Liver (tissue), 9 donors: Measurements from ENCODE around the gene BEAN1. TPM values are rescaled to one million over a fixed set of nuclear protein-coding genes. Genes with fewer than 3 reads are reported as not detected.
A peak's percentile ranks its signal among the peaks of the same experiment; 100 is the strongest.

ENCODE experiments used
- DNase-seq: peaks from one replicate; pipeline ENCODE4 v3.0.0-alpha.2; 2017; ENCODE audit warnings: low spot score
- H3K27ac ChIP-seq, 2 donors: one replicate each; pipeline ENCODE4 v1.7.0; 2013; ENCODE audit warnings: inconsistent platforms in 2 of 2, low read length in 2 of 2, control low read depth in 1 of 2, low read depth in 1 of 2, mild to moderate bottlenecking in 1 of 2
- H3K27me3 ChIP-seq, 4 donors: one replicate each; pipeline versions ENCODE4 v1.6.1 to v1.7.0; 2013; ENCODE audit warnings: low read length in 3 of 4, inconsistent platforms in 1 of 4, mild to moderate bottlenecking in 1 of 4, moderate library complexity in 1 of 4; ENCODE audit not compliant: control insufficient read depth in 4 of 4, insufficient read depth in 4 of 4
- H3K36me3 ChIP-seq, 4 donors: one replicate each; pipeline versions ENCODE4 v1.6.1 to v1.7.0; 2013; ENCODE audit warnings: low read length in 3 of 4, mild to moderate bottlenecking in 3 of 4, low read depth in 1 of 4, moderate library complexity in 1 of 4; ENCODE audit not compliant: control insufficient read depth in 4 of 4, insufficient read depth in 3 of 4
- H3K4me1 ChIP-seq, 4 donors: one replicate each; pipeline versions ENCODE4 v1.6.1 to v1.7.0; 2013; ENCODE audit warnings: low read length in 3 of 4, mild to moderate bottlenecking in 3 of 4, moderate library complexity in 1 of 4; ENCODE audit not compliant: control insufficient read depth in 4 of 4, insufficient read depth in 4 of 4
- H3K4me3 ChIP-seq, 3 donors: one replicate each; pipeline versions ENCODE4 v1.6.1 to v1.7.0; 2013; ENCODE audit warnings: low read length in 3 of 3, control low read depth in 1 of 3, low read depth in 1 of 3, mild to moderate bottlenecking in 1 of 3
- H3K9ac ChIP-seq, 2 donors: one replicate each; pipeline ENCODE4 v1.7.0; 2013; ENCODE audit warnings: low read length in 2 of 2, mild to moderate bottlenecking in 2 of 2, moderate library complexity in 2 of 2, control low read depth in 1 of 2, low read depth in 1 of 2
- H3K9me3 ChIP-seq, 4 donors: one replicate each; pipeline versions ENCODE4 v1.6.1 to v1.7.0; 2013; ENCODE audit warnings: low read length in 3 of 4; ENCODE audit not compliant: control insufficient read depth in 4 of 4
- EGR1 ChIP-seq, 2 donors: IDR thresholded peaks; 2 replicates each; pipeline ENCODE4 v1.6.1; 2016 to 2018; ENCODE audit warnings: antibody characterized with exemption in 2 of 2, low read depth in 2 of 2
- GABPA ChIP-seq, 2 donors: IDR thresholded peaks in 1 of 2; conservative IDR thresholded peaks in 1 of 2; 2 replicates each; pipeline ENCODE4 v1.6.1; 2016; ENCODE audit warnings: antibody characterized with exemption in 2 of 2, mild to moderate bottlenecking in 1 of 2, moderate library complexity in 1 of 2
- HNF4A ChIP-seq, 2 donors: conservative IDR thresholded peaks; 2 replicates each; pipeline ENCODE4 v1.6.1; 2016; ENCODE audit warnings: antibody characterized with exemption in 2 of 2, mild to moderate bottlenecking in 2 of 2
- HNF4G ChIP-seq: IDR thresholded peaks from 2 replicates; pipeline ENCODE4 v1.6.1; 2016; ENCODE audit warnings: antibody characterized with exemption
- JUND ChIP-seq, 2 donors: IDR thresholded peaks; 2 replicates each; pipeline ENCODE4 v1.6.1; 2016; ENCODE audit warnings: antibody characterized with exemption in 2 of 2
- NR2F2 ChIP-seq: IDR thresholded peaks from 2 replicates; pipeline ENCODE4 v1.6.1; 2016; ENCODE audit warnings: antibody characterized with exemption
- SP1 ChIP-seq: IDR thresholded peaks from 2 replicates; pipeline ENCODE4 v1.6.1; 2018; ENCODE audit warnings: antibody characterized with exemption, mild to moderate bottlenecking
- YY1 ChIP-seq: IDR thresholded peaks from 2 replicates; pipeline ENCODE4 v1.6.1; 2016; ENCODE audit warnings: antibody characterized with exemption, mild to moderate bottlenecking
- WGBS: extraction: QIAGEN DNeasy Blood & Tissue Kit; methylation state at CpG from one replicate; pipeline ENCODE4 v1.1.7; 2013; 5-methylcytosine and 5-hydroxymethylcytosine counted together
- polyA plus RNA-seq, 2 donors: library from polyadenylated mRNA; stranded (reverse) in 1 of 2; unstranded in 1 of 2; fragments of 200-250 nt in 1 of 2; fragments of >200 nt in 1 of 2; fragmentation: Nextera tagmentation in 1 of 2; extraction: Ambion mirVana in 1 of 2; gene quantifications; one replicate each; pipeline versions ENCODE4 v1.2.1 to v1.2.3, GENCODE V29; 2013 to 2015
- total RNA-seq, 2 donors: library from RNA; depleted of rRNA; stranded (reverse); fragments of >200 nt; gene quantifications; one replicate each; pipeline ENCODE4 v1.2.3, GENCODE V29; 2014
- TF ChIP-seq, protein P1 (sequence below): IDR thresholded peaks from 2 replicates; pipeline ENCODE4 v1.6.1; 2016; ENCODE audit warnings: antibody characterized with exemption
- TF ChIP-seq, protein P2 (sequence below): IDR thresholded peaks from 2 replicates; pipeline ENCODE4 v1.6.1; 2016; ENCODE audit warnings: antibody characterized with exemption
- TF ChIP-seq, protein P3 (sequence below): IDR thresholded peaks from 2 replicates; pipeline ENCODE4 v1.6.1; 2016; ENCODE audit warnings: antibody characterized with exemption
- TF ChIP-seq, protein P4 (sequence below): fragments of 150-350 bp; IDR thresholded peaks from 2 replicates; pipeline ENCODE4 v1.5.1; 2017; ENCODE audit warnings: improper control_type of control experiment, low read depth, low read length; ENCODE audit not compliant: missing input control
- TF ChIP-seq, protein P5 (sequence below): IDR thresholded peaks from 2 replicates; pipeline ENCODE4 v1.6.1; 2016; ENCODE audit warnings: antibody characterized with exemption, mild to moderate bottlenecking
- donor health status: healthy.
- donor health status: healthy.
- donor health status: healthy.
- donor health status: healthy.
- donor health status: healthy.

The BEAN1 gene
- total and polyA plus RNA-seq, 4 donors: 0.22 to 0.99 (median 0.25) TPM; not detected in 1

DNA sequence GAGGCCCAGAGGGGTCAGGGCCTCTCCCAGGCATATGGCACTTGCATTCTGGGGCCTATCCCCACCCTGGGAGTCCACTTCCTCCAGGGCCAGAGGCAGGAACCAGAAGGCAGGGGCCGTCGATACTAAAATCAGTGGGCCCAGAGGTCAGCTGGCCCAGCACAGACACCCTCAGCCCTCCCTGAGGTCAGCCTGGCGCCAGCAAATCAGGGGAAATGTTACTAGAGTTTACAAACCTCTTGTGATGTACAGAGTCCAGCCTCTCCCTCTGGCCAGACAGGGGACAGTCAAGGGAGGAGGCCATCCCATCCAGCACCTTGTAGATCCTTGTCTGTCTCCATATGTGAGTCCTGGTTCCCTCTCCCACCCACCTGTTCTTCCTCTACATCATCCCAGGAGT, 49.8 kb upstream of the BEAN1 start:
- DNase-seq: no peak
- Histone ChIP-seq H3K4me3 (no peak overlapping the region), H3K4me1 (peaks cover 0 to 6% (median 0%) of the 10 kb centered on the region in 4 donors), H3K36me3 (no peaks in the 10 kb centered on the region), H3K27ac (peak overlapping the region; percentile 3 to 61), H3K9me3 (no peaks in the 10 kb centered on the region), H3K27me3 (no peaks in the 10 kb centered on the region), H3K9ac (no peak overlapping the region)
- peak; percentile 41 for TF ChIP-seq NR2F2
- TF ChIP-seq GABPA (IDR thresholded peaks at IDR 0.05 in 1 of 2, conservative IDR thresholded peaks at IDR 0.05 in 1 of 2): no peak
- 62% methylated on average over 3 of the region's 3 CpGs for WGBS

DNA sequence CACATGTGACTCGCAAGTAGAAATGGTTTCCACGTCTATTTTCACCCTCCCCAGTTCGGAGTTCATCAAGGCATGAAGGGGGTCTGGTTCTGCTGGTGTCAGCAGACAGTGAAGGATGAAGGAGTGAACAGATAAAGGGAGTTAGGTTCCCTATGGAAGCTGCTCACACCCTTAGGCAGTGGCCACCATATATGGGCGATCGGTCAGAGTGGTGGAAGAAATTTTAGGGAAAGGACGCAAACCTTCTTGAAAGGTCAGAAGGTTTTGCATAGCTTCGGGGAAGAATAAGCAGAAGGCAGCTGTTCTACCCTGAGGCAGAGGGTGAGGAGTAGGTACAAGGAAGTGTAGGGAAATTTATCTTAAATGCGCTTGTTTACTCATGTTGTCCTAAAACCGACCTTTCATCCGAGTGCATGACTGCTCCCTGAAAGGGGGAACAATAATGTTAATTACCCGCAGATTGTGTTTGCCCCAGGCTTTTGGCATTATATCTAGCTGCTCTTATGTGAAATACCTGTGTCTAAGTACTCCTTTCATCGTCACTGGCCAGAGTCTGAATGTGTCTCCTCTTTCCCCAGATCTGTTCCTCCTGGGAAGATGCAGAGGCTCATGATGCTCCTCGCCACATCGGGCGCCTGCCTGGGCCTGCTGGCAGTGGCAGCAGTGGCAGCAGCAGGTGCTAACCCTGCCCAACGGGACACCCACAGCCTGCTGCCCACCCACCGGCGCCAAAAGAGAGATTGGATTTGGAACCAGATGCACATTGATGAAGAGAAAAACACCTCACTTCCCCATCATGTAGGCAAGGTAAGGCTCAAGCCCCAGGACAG, 48.1 kb upstream of the BEAN1 start:
- Histone ChIP-seq H3K27ac (no peak overlapping the region), H3K4me1 (peaks cover 0 to 6% (median 0%) of the 10 kb centered on the region in 4 donors), H3K4me3 (no peak overlapping the region), H3K27me3 (no peaks in the 10 kb centered on the region), H3K36me3 (no peaks in the 10 kb centered on the region), H3K9ac (no peak overlapping the region), H3K9me3 (no peaks in the 10 kb centered on the region)
- TF ChIP-seq EGR1 (IDR thresholded peaks at IDR 0.05; ENCODE audit: low read depth in 2 of 2) (no peak), YY1 (no peak), HNF4G (no peak), HNF4A (conservative IDR thresholded peaks at IDR 0.05) (no peak), JUND (IDR thresholded peaks at IDR 0.05) (no peak), SP1 (no peak)
- TF ChIP-seq, protein P1, sequence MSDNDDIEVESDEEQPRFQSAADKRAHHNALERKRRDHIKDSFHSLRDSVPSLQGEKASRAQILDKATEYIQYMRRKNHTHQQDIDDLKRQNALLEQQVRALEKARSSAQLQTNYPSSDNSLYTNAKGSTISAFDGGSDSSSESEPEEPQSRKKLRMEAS: no peak
- TF ChIP-seq, protein P2, sequence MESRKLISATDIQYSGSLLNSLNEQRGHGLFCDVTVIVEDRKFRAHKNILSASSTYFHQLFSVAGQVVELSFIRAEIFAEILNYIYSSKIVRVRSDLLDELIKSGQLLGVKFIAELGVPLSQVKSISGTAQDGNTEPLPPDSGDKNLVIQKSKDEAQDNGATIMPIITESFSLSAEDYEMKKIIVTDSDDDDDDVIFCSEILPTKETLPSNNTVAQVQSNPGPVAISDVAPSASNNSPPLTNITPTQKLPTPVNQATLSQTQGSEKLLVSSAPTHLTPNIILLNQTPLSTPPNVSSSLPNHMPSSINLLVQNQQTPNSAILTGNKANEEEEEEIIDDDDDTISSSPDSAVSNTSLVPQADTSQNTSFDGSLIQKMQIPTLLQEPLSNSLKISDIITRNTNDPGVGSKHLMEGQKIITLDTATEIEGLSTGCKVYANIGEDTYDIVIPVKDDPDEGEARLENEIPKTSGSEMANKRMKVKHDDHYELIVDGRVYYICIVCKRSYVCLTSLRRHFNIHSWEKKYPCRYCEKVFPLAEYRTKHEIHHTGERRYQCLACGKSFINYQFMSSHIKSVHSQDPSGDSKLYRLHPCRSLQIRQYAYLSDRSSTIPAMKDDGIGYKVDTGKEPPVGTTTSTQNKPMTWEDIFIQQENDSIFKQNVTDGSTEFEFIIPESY: no peak
- TF ChIP-seq, protein P3, sequence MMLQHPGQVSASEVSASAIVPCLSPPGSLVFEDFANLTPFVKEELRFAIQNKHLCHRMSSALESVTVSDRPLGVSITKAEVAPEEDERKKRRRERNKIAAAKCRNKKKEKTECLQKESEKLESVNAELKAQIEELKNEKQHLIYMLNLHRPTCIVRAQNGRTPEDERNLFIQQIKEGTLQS: no peak
- TF ChIP-seq, protein P4, sequence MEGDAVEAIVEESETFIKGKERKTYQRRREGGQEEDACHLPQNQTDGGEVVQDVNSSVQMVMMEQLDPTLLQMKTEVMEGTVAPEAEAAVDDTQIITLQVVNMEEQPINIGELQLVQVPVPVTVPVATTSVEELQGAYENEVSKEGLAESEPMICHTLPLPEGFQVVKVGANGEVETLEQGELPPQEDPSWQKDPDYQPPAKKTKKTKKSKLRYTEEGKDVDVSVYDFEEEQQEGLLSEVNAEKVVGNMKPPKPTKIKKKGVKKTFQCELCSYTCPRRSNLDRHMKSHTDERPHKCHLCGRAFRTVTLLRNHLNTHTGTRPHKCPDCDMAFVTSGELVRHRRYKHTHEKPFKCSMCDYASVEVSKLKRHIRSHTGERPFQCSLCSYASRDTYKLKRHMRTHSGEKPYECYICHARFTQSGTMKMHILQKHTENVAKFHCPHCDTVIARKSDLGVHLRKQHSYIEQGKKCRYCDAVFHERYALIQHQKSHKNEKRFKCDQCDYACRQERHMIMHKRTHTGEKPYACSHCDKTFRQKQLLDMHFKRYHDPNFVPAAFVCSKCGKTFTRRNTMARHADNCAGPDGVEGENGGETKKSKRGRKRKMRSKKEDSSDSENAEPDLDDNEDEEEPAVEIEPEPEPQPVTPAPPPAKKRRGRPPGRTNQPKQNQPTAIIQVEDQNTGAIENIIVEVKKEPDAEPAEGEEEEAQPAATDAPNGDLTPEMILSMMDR: no peak
- TF ChIP-seq, protein P5, sequence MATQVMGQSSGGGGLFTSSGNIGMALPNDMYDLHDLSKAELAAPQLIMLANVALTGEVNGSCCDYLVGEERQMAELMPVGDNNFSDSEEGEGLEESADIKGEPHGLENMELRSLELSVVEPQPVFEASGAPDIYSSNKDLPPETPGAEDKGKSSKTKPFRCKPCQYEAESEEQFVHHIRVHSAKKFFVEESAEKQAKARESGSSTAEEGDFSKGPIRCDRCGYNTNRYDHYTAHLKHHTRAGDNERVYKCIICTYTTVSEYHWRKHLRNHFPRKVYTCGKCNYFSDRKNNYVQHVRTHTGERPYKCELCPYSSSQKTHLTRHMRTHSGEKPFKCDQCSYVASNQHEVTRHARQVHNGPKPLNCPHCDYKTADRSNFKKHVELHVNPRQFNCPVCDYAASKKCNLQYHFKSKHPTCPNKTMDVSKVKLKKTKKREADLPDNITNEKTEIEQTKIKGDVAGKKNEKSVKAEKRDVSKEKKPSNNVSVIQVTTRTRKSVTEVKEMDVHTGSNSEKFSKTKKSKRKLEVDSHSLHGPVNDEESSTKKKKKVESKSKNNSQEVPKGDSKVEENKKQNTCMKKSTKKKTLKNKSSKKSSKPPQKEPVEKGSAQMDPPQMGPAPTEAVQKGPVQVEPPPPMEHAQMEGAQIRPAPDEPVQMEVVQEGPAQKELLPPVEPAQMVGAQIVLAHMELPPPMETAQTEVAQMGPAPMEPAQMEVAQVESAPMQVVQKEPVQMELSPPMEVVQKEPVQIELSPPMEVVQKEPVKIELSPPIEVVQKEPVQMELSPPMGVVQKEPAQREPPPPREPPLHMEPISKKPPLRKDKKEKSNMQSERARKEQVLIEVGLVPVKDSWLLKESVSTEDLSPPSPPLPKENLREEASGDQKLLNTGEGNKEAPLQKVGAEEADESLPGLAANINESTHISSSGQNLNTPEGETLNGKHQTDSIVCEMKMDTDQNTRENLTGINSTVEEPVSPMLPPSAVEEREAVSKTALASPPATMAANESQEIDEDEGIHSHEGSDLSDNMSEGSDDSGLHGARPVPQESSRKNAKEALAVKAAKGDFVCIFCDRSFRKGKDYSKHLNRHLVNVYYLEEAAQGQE: no peak
- WGBS: 76% methylated on average over 18 of the region's 18 CpGs
- no peak for DNase-seq
